Mesendoderm (in vitro differentiated cells): ENCODE results near the gene ADGRV1.
"Not testable (repeated sequence)": the region's sequence is repeated elsewhere in the genome, so short reads cannot be mapped to it uniquely, and the experiment has no call there.

Experiments used
- DNase-seq: peaks from one replicate; pipeline ENCODE4 v3.0.0; 2013
- H2AK5ac ChIP-seq: 2 replicates; pipeline ENCODE4 v1.6.1; 2013; ENCODE audit warnings: low read length, inconsistent platforms
- H2BK120ac ChIP-seq: 2 replicates; pipeline ENCODE4 v1.6.1; 2013; ENCODE audit warnings: low read depth, mild to moderate bottlenecking, low read length, moderate library complexity, mixed read lengths
- H2BK15ac ChIP-seq: replicated peaks from 2 replicates; pipeline ENCODE4 v1.6.1; 2013; ENCODE audit warnings: low read depth, mild to moderate bottlenecking, moderate library complexity
- H2BK5ac ChIP-seq: 2 replicates; pipeline ENCODE4 v1.6.1; 2013; ENCODE audit warnings: low read length, inconsistent platforms
- H3K18ac ChIP-seq: 2 replicates; pipeline ENCODE4 v1.6.1; 2013; ENCODE audit warnings: mild to moderate bottlenecking, low read length, mixed read lengths
- H3K23ac ChIP-seq: one replicate; pipeline ENCODE4 v1.6.1; 2013; ENCODE audit warnings: low read length
- H3K27ac ChIP-seq: 2 replicates; pipeline ENCODE4 v1.5.1; 2013; ENCODE audit warnings: low read depth, mild to moderate bottlenecking, inconsistent platforms, low read length, moderate library complexity
- H3K27me3 ChIP-seq: 2 replicates; pipeline ENCODE4 v1.6.1; 2013; ENCODE audit warnings: low read length, control low read depth, mild to moderate bottlenecking, inconsistent platforms; ENCODE audit not compliant: insufficient read depth, poor library complexity
- H3K36me3 ChIP-seq: 2 replicates; pipeline ENCODE4 v1.6.1; 2013; ENCODE audit warnings: low read length, inconsistent platforms; ENCODE audit not compliant: control insufficient read depth, insufficient read depth
- H3K4ac ChIP-seq: one replicate; pipeline ENCODE4 v1.6.1; 2013; ENCODE audit warnings: low read depth, mild to moderate bottlenecking, low read length, moderate library complexity
- H3K4me1 ChIP-seq: 2 replicates; pipeline ENCODE4 v1.6.1; 2013; ENCODE audit warnings: low read depth, low read length, inconsistent platforms; ENCODE audit not compliant: control insufficient read depth
- H3K4me2 ChIP-seq: 2 replicates; pipeline ENCODE4 v1.6.1; 2013; ENCODE audit warnings: low read length
- H3K4me3 ChIP-seq: 2 replicates; pipeline ENCODE4 v1.5.1; 2013; ENCODE audit warnings: mild to moderate bottlenecking, low read length
- H3K56ac ChIP-seq: one replicate; pipeline ENCODE4 v1.6.1; 2013; ENCODE audit warnings: low read length
- H3K79me1 ChIP-seq: 2 replicates; pipeline ENCODE4 v1.6.1; 2013; ENCODE audit warnings: low read length, inconsistent platforms
- H3K79me2 ChIP-seq: 2 replicates; pipeline ENCODE4 v1.6.1; 2013; ENCODE audit warnings: mild to moderate bottlenecking, low read length; ENCODE audit not compliant: control insufficient read depth, insufficient read depth
- H3K9ac ChIP-seq: 2 replicates; pipeline ENCODE4 v1.6.1; 2013; ENCODE audit warnings: low read length, inconsistent platforms
- H4K5ac ChIP-seq: one replicate; pipeline ENCODE4 v1.6.1; 2013; ENCODE audit warnings: low read length
- H4K8ac ChIP-seq: one replicate; pipeline ENCODE4 v1.6.1; 2013; ENCODE audit warnings: low read depth, mild to moderate bottlenecking, control low read depth, low read length, moderate library complexity
- WGBS: extraction: QIAGEN DNeasy Blood & Tissue Kit; methylation state at CpG from one replicate; pipeline ENCODE4 v1.1.7; 2013; ENCODE audit warnings: low lambda C conversion rate, missing lambda C conversion rate; ENCODE audit not compliant: insufficient coverage; ENCODE audit errors: extremely low coverage; 5-methylcytosine and 5-hydroxymethylcytosine counted together

ADGRV1 gene

GRCh38 chr5:90657788-90658187 is 99.2 kb downstream of the ADGRV1 start:
- H2AK5ac ChIP-seq: no peak overlapping the region
- H3K27me3 ChIP-seq: no peaks in the 10 kb centered on the region
- H3K9ac ChIP-seq: no peak overlapping the region
- H3K79me1 ChIP-seq: no peaks in the 10 kb centered on the region
- no peaks in the 10 kb centered on the region for H3K4me1 ChIP-seq
- H2BK15ac ChIP-seq: no peak overlapping the region
- no peak overlapping the region for H3K56ac ChIP-seq
- no peaks in the 10 kb centered on the region for H3K36me3 ChIP-seq
- no peak overlapping the region for H3K4ac ChIP-seq
- H4K5ac ChIP-seq: no peak overlapping the region
- no peak overlapping the region for H3K4me2 ChIP-seq
- no peak overlapping the region for H2BK120ac ChIP-seq
- H3K79me2 ChIP-seq: no peaks in the 10 kb centered on the region
- H3K18ac ChIP-seq: no peak overlapping the region
- no peak overlapping the region for H3K4me3 ChIP-seq
- no peak for DNase-seq
- H2BK5ac ChIP-seq: no peak overlapping the region
- no peak overlapping the region for H3K23ac ChIP-seq
- no peak overlapping the region for H4K8ac ChIP-seq
- no peak overlapping the region for H3K27ac ChIP-seq
- WGBS: no CpG with 5 or more reads among the region's 6 CpGs

GRCh38 chr5:90658620-90659019 is 100.0 kb downstream of the ADGRV1 start:
- Histone ChIP-seq H2BK15ac (no peak overlapping the region), H3K4me2 (no peak overlapping the region), H3K9ac (no peak overlapping the region), H3K4me1 (no peaks in the 10 kb centered on the region), H3K27ac (no peak overlapping the region), H3K18ac (no peak overlapping the region), H3K36me3 (no peaks in the 10 kb centered on the region), H3K27me3 (no peaks in the 10 kb centered on the region), H3K79me1 (no peaks in the 10 kb centered on the region), H2BK120ac (no peak overlapping the region), H2AK5ac (no peak overlapping the region), H2BK5ac (no peak overlapping the region), H3K23ac (no peak overlapping the region), H4K5ac (no peak overlapping the region), H3K56ac (no peak overlapping the region), H3K4me3 (no peak overlapping the region), H3K4ac (no peak overlapping the region), H3K79me2 (no peaks in the 10 kb centered on the region), H4K8ac (no peak overlapping the region)
- peak; percentile 74 for DNase-seq
- no CpG with 5 or more reads among the region's 2 CpGs for WGBS

- H3K9ac ChIP-seq, H3K27ac ChIP-seq, H3K79me1 ChIP-seq, H2AK5ac ChIP-seq, H3K4me1 ChIP-seq, H2BK15ac ChIP-seq, H3K4ac ChIP-seq, H3K56ac ChIP-seq, H3K79me2 ChIP-seq, H3K27me3 ChIP-seq, H3K4me2 ChIP-seq, H4K8ac ChIP-seq, H3K23ac ChIP-seq, H3K18ac ChIP-seq, H3K36me3 ChIP-seq, H2BK5ac ChIP-seq, H3K4me3 ChIP-seq, H4K5ac ChIP-seq, DNase-seq, H2BK120ac ChIP-seq: not testable (repeated sequence)
- WGBS: no CpG with 5 or more reads among the region's 21 CpGs
Measured at GRCh38 chr5:90668079-90668565, 109.5 kb downstream of the ADGRV1 start.

- peak; percentile 18 for DNase-seq
- no peak overlapping the region for H3K4ac ChIP-seq
- no peak overlapping the region for H3K23ac ChIP-seq
- H3K79me2 ChIP-seq: no peaks in the 10 kb centered on the region
- WGBS: no CpG with 5 or more reads among the region's 8 CpGs
- H3K18ac ChIP-seq: no peak overlapping the region
- no peak overlapping the region for H2BK120ac ChIP-seq
- H2BK5ac ChIP-seq: no peak overlapping the region
- H3K27me3 ChIP-seq: no peaks in the 10 kb centered on the region
- no peak overlapping the region for H3K56ac ChIP-seq
- H3K36me3 ChIP-seq: no peaks in the 10 kb centered on the region
- no peaks in the 10 kb centered on the region for H3K4me1 ChIP-seq
- no peak overlapping the region for H2AK5ac ChIP-seq
- no peak overlapping the region for H4K5ac ChIP-seq
- no peak overlapping the region for H4K8ac ChIP-seq
- no peaks in the 10 kb centered on the region for H3K79me1 ChIP-seq
- H3K4me2 ChIP-seq: no peak overlapping the region
- H3K4me3 ChIP-seq: no peak overlapping the region
- no peak overlapping the region for H2BK15ac ChIP-seq
- no peak overlapping the region for H3K27ac ChIP-seq
- H3K9ac ChIP-seq: no peak overlapping the region
Measured at GRCh38 chr5:90675222-90675621, 116.6 kb downstream of the ADGRV1 start.

- Histone ChIP-seq H3K9ac (no peak overlapping the region), H4K5ac (no peak overlapping the region), H3K4me3 (no peak overlapping the region), H2AK5ac (no peak overlapping the region), H2BK15ac (no peak overlapping the region), H3K4ac (no peak overlapping the region), H2BK120ac (no peak overlapping the region), H3K18ac (no peak overlapping the region), H3K4me2 (no peak overlapping the region), H2BK5ac (no peak overlapping the region), H3K79me1 (no peaks in the 10 kb centered on the region), H3K36me3 (no peaks in the 10 kb centered on the region), H3K4me1 (no peaks in the 10 kb centered on the region), H4K8ac (no peak overlapping the region), H3K79me2 (no peaks in the 10 kb centered on the region), H3K27me3 (no peaks in the 10 kb centered on the region), H3K27ac (no peak overlapping the region), H3K23ac (no peak overlapping the region), H3K56ac (no peak overlapping the region)
- no peak for DNase-seq
- WGBS: no CpG with 5 or more reads among the region's 4 CpGs
Measured at GRCh38 chr5:90680921-90681563, 122.4 kb downstream of the ADGRV1 start.

GRCh38 chr5:90682278-90682677 is 123.7 kb downstream of the ADGRV1 start:
- H4K8ac ChIP-seq: no peak overlapping the region
- no peak overlapping the region for H3K4me3 ChIP-seq
- H3K27me3 ChIP-seq: no peaks in the 10 kb centered on the region
- DNase-seq: no peak
- no peak overlapping the region for H2BK5ac ChIP-seq
- no peak overlapping the region for H3K27ac ChIP-seq
- H3K18ac ChIP-seq: no peak overlapping the region
- no peak overlapping the region for H4K5ac ChIP-seq
- H3K4me2 ChIP-seq: no peak overlapping the region
- no peak overlapping the region for H2BK15ac ChIP-seq
- no peaks in the 10 kb centered on the region for H3K36me3 ChIP-seq
- no peaks in the 10 kb centered on the region for H3K79me2 ChIP-seq
- no peaks in the 10 kb centered on the region for H3K4me1 ChIP-seq
- H3K4ac ChIP-seq: no peak overlapping the region
- H3K23ac ChIP-seq: no peak overlapping the region
- H3K9ac ChIP-seq: no peak overlapping the region
- WGBS: no CpG with 5 or more reads among the region's 2 CpGs
- H2BK120ac ChIP-seq: no peak overlapping the region
- H3K79me1 ChIP-seq: no peaks in the 10 kb centered on the region
- H2AK5ac ChIP-seq: no peak overlapping the region
- no peak overlapping the region for H3K56ac ChIP-seq
